K562 (cell line): ENCODE data around the gene RNASE13. TPM values are rescaled to one million over a fixed set of nuclear protein-coding genes. Genes with fewer than 3 reads are reported as not detected.
A peak's percentile ranks its signal among the peaks of the same experiment; 100 is the strongest.

Experiments
- ATAC-seq: fragments of 200-7000 bp; cut with Tn5 transposase; 3 replicates; pipeline ENCODE4 v1.9.1; 2020; ENCODE audit warnings: moderate library complexity
- BruUV-seq: library from RNA; stranded (reverse); fragments of 400-500 nt; replicated peaks from 2 replicates; lab custom pipeline; 2021; lab: Mats Ljungman, UMichigan
- CTCF ChIA-PET: fragments of 300-600 bp; formaldehyde crosslinking; extraction: SDS; loops from one replicate; lab custom pipeline; 2021; ENCODE audit warnings: low intra/inter-chr PET ratio; lab: Yijun Ruan, JAX
- POLR2A ChIA-PET: fragments of 300-600, 350-650 bp; sonication (Branson Sonifier 250); formaldehyde crosslinking; extraction: SDS; loops from one replicate; lab custom pipeline; 2021; ENCODE audit warnings: antibody characterized with exemption, inconsistent platforms; lab: Yijun Ruan, JAX
- DNase-seq, 4 experiments: peaks; one replicate each; pipeline versions ENCODE4 v3.0.0 to v3.0.0-alpha.2; 2011 to 2018; ENCODE audit warnings: low spot score in 3 of 4, mixed read lengths in 3 of 4; ENCODE audit errors: extremely low read depth in 1 of 4
- FAIRE-seq: peaks from 2 replicates; lab custom pipeline; 2011; peaks lifted over from hg19 to GRCh38; lab: Jason Lieb, UNC
- H2AFZ ChIP-seq: 2 replicates; pipeline ENCODE4 v1.6.0; 2011; ENCODE audit warnings: low read depth, low read length, control low read depth, inconsistent platforms
- H3K27ac ChIP-seq: fragments of 200-600 bp; 3 replicates; pipeline ENCODE4 v1.8.0; 2011; ENCODE audit warnings: low read depth, mild to moderate bottlenecking, control low read depth, inconsistent platforms, low read length, moderate library complexity, mixed read lengths; ENCODE audit errors: extremely low read depth
- H3K27me3 ChIP-seq, 2 experiments: fragments of 300-600 bp in 1 of 2; 2 replicates in 1 of 2; 3 replicates in 1 of 2; pipeline versions ENCODE4 v1.6.0 to v1.8.0; 2011; ENCODE audit warnings: inconsistent platforms in 2 of 2, low read length in 2 of 2, mild to moderate bottlenecking in 1 of 2, mixed read lengths in 1 of 2, moderate library complexity in 1 of 2; ENCODE audit not compliant: control insufficient read depth in 2 of 2, insufficient read depth in 2 of 2
- H3K36me3 ChIP-seq: fragments of 300-600 bp; 3 replicates; pipeline ENCODE4 v1.8.0; 2011; ENCODE audit warnings: mild to moderate bottlenecking, low read length, inconsistent platforms; ENCODE audit not compliant: control insufficient read depth, insufficient read depth
- H3K4me1 ChIP-seq, 2 experiments: fragments of 200-600 bp in 1 of 2; replicated peaks in 1 of 2; 2 replicates in 1 of 2; 3 replicates in 1 of 2; pipeline versions ENCODE4 v1.5.1 to v1.8.0; 2011; ENCODE audit warnings: inconsistent platforms in 2 of 2, low read length in 2 of 2, mild to moderate bottlenecking in 1 of 2, mixed read lengths in 1 of 2, moderate library complexity in 1 of 2; ENCODE audit not compliant: control insufficient read depth in 2 of 2, insufficient read depth in 2 of 2
- H3K4me2 ChIP-seq: 2 replicates; pipeline ENCODE4 v1.6.1; 2011; ENCODE audit warnings: low read length, control low read depth, inconsistent platforms, mixed read lengths; ENCODE audit not compliant: insufficient read depth
- H3K4me3 ChIP-seq: fragments of 200-600 bp; sonication (generic), shearing (Covaris generic); 2 replicates; pipeline ENCODE4 v1.5.1; 2016; ENCODE audit warnings: control low read depth, inconsistent platforms
- H3K79me2 ChIP-seq: fragments of 200-600 bp; 3 replicates; pipeline ENCODE4 v1.8.0; 2011; ENCODE audit warnings: low read length, inconsistent platforms; ENCODE audit not compliant: control insufficient read depth, insufficient read depth
- H3K9ac ChIP-seq, 2 experiments: 2 replicates each; pipeline versions ENCODE4 v1.6.0 to v1.6.1; 2011; ENCODE audit warnings: low read depth in 2 of 2, low read length in 2 of 2, control low read depth in 1 of 2, inconsistent platforms in 1 of 2, mild to moderate bottlenecking in 1 of 2, mixed read lengths in 1 of 2; ENCODE audit not compliant: insufficient read depth in 1 of 2
- H3K9me1 ChIP-seq: one replicate; pipeline ENCODE4 v1.6.0; 2011; ENCODE audit warnings: inconsistent platforms, mild to moderate bottlenecking, low read length, moderate library complexity; ENCODE audit not compliant: control insufficient read depth, insufficient read depth
- H3K9me3 ChIP-seq: replicated peaks from 2 replicates; pipeline ENCODE4 v1.5.1; 2011; ENCODE audit warnings: low read depth, low read length, inconsistent platforms; ENCODE audit not compliant: control insufficient read depth, insufficient read depth
- H4K20me1 ChIP-seq: replicated peaks from 2 replicates; pipeline ENCODE4 v1.6.1; 2011; ENCODE audit warnings: low read length, inconsistent platforms, mixed read lengths; ENCODE audit not compliant: control insufficient read depth, insufficient read depth
- CXXC5 ChIP-seq: fragments of 250-450 bp; sonication (Bioruptor Pico); IDR thresholded peaks from 2 replicates; pipeline ENCODE4 v1.8.0; 2022; ENCODE audit warnings: inconsistent platforms, mild to moderate bottlenecking, moderate library complexity
- DDX20 ChIP-seq: fragments of 450-650 bp; IDR thresholded peaks from 2 replicates; pipeline ENCODE4 v1.6.1; 2016; ENCODE audit warnings: missing genetic modification characterization, low read depth, mild to moderate bottlenecking, missing compliant biosample characterization, moderate library complexity
- DPF2 ChIP-seq: fragments of 450-650 bp; IDR thresholded peaks from 2 replicates; pipeline ENCODE4 v1.6.1; 2016
- GTF2F1 ChIP-seq: IDR thresholded peaks from 2 replicates; pipeline ENCODE4 v1.6.1; 2011; ENCODE audit warnings: low read depth, low read length, improper control_type of control experiment
- MAZ ChIP-seq, 2 experiments: fragments of 450-650 bp in 1 of 2; sonication (generic) in 1 of 2; formaldehyde crosslinking; IDR thresholded peaks in 1 of 2; conservative IDR thresholded peaks in 1 of 2; 2 replicates each; pipeline versions ENCODE4 v1.4.0 to v1.5.0; 2020; ENCODE audit warnings: mild to moderate bottlenecking in 1 of 2, missing genetic modification reagents in 1 of 2
- MCM2 ChIP-seq: fragments of 450-650 bp; IDR thresholded peaks from 2 replicates; pipeline ENCODE4 v1.6.1; 2017; ENCODE audit warnings: low read depth, mild to moderate bottlenecking
- NR2C2 ChIP-seq, 2 experiments: fragments of 200-800 bp in 1 of 2; sonication (Bioruptor generic) in 1 of 2; sonication (generic) in 1 of 2; formaldehyde crosslinking in 1 of 2; IDR thresholded peaks; 2 replicates each; pipeline versions ENCODE4 v1.6.1 to v1.8.0; 2016 to 2022; ENCODE audit warnings: mild to moderate bottlenecking in 1 of 2, missing compliant biosample characterization in 1 of 2, missing genetic modification characterization in 1 of 2, missing genetic modification reagents in 1 of 2
- PREB ChIP-seq: sonication (generic); formaldehyde crosslinking; IDR thresholded peaks from 2 replicates; pipeline ENCODE4 v1.8.1; 2023; ENCODE audit warnings: mild to moderate bottlenecking, missing genetic modification reagents
- RB1 ChIP-seq: fragments of 450-650 bp; IDR thresholded peaks from 2 replicates; pipeline ENCODE4 v1.6.1; 2017; ENCODE audit warnings: low read depth, mild to moderate bottlenecking
- RBFOX2 ChIP-seq: fragments of 200-400 bp; formaldehyde crosslinking; IDR thresholded peaks from 2 replicates; pipeline ENCODE4 v1.6.1; 2017; ENCODE audit warnings: low read depth, mild to moderate bottlenecking, low read length, moderate library complexity
- SAFB2 ChIP-seq: fragments of 200-400 bp; formaldehyde crosslinking; IDR thresholded peaks from 2 replicates; pipeline ENCODE4 v1.6.1; 2018; ENCODE audit warnings: borderline replicate concordance, low read length, low read depth, moderate library complexity; ENCODE audit not compliant: severe bottlenecking
- SMAD4 ChIP-seq: fragments of 250-450 bp; sonication (Bioruptor Pico); conservative IDR thresholded peaks from 2 replicates; pipeline ENCODE4 v1.8.0; 2021; ENCODE audit warnings: inconsistent platforms, mild to moderate bottlenecking, moderate library complexity
- WHSC1 ChIP-seq: IDR thresholded peaks from one replicate; pipeline ENCODE4 v1.6.1; 2012; ENCODE audit warnings: low read length, control low read depth, inconsistent platforms
- ZFX ChIP-seq: sonication (generic); formaldehyde crosslinking; IDR thresholded peaks from 2 replicates; pipeline ENCODE4 v1.8.0; 2022; ENCODE audit warnings: mild to moderate bottlenecking, missing genetic modification reagents, moderate library complexity
- ZNF124 ChIP-seq: sonication (generic); formaldehyde crosslinking; IDR thresholded peaks from 2 replicates; pipeline ENCODE4 v1.8.1; 2022; ENCODE audit warnings: missing genetic modification reagents
- ZNF512 ChIP-seq: IDR thresholded peaks from 2 replicates; pipeline ENCODE4 v1.6.1; 2016; ENCODE audit warnings: missing genetic modification characterization, missing compliant biosample characterization
- WGBS: fragments of 100-300 bp; shearing (Covaris generic); methylation state at CpG from one replicate; pipeline ENCODE4 v1.1.6; 2016; ENCODE audit warnings: low coverage, mixed read lengths; ENCODE audit not compliant: insufficient coverage; ENCODE audit errors: missing lambda C conversion rate; 5-methylcytosine and 5-hydroxymethylcytosine counted together
- in situ Hi-C: fragments of 300-500 bp; cut with MboI; formaldehyde crosslinking; loops from 4 replicates; pipeline ENCODE4 v1.15.0; 2018; ENCODE audit warnings: inconsistent platforms, mixed read lengths
- intact Hi-C: fragments of 100-400 bp; cut with micrococcal nuclease; formaldehyde crosslinking; loops from 2 replicates; pipeline ENCODE4 v1.14.2; 2022
- polyA plus RNA-seq, 8 experiments: library from polyadenylated mRNA; depleted of rRNA in 4 of 8; stranded (reverse) in 5 of 8; unstranded in 3 of 8; fragments of >200 nt; fragmentation: Nextera tagmentation in 2 of 8; fragmentation: Illumina TruSeq in 1 of 8; extraction: Ambion mirVana in 2 of 8; extraction: Trizol in 1 of 8; gene quantifications; 2 replicates each; pipeline versions ENCODE4 v1.2.1 to v1.2.3, GENCODE V29; 2011 to 2014; ENCODE audit warnings: inconsistent platforms in 1 of 8, missing spikeins in 1 of 8
- total RNA-seq, 7 experiments: library from RNA; depleted of rRNA in 6 of 7; stranded (reverse); fragments of >200 nt in 6 of 7; fragmentation: Illumina TruSeq in 2 of 7; extraction: Trizol in 2 of 7; gene quantifications; 2 replicates each; pipeline versions ENCODE4 v1.2.1 to v1.2.3, GENCODE V29; 2011 to 2021; ENCODE audit warnings: low replicate concordance in 1 of 7

Gene RNASE13
- total and polyA plus RNA-seq, 9 of the 15 experiments (the other 6 are each of a cell fraction or from before 2014, with no cell fraction given): not detected

- TF ChIP-seq SAFB2 (no peak), RBFOX2 (peak; percentile 36; the same call in 1 of the 2 replicates), WHSC1 (no peak), PREB (CRISPR knock-in tag) (no peak), GTF2F1 (no peak)
Observed at GRCh38 chr14:21070610-21071224, 36.1 kb upstream of the RNASE13 start (continued).

- Histone ChIP-seq H3K36me3 (no peaks in the 10 kb centered on the region), H3K27ac (no peak within 1 kb of the TSS; the same call in 2 of the 3 replicates), H4K20me1 (no peaks in the 10 kb centered on the region), H3K4me2 (peak within 1 kb of the TSS; percentile 72), H3K79me2 (no peaks in the 10 kb centered on the region; the same call in 2 of the 3 replicates), H3K9me1 (no peaks in the 10 kb centered on the region), H3K27me3 (no peaks in the 10 kb centered on the region), H3K9me3 (no peaks in the 10 kb centered on the region), H3K9ac (peak within 1 kb of the TSS; percentile 38 to 91; a peak in 3 of 4 replicates), H2AFZ (peak within 1 kb of the TSS; percentile 87), H3K4me3 (peak within 1 kb of the TSS; percentile 41), H3K4me1 (peaks cover 2 to 41% of the 10 kb centered on the region in 2 experiments; a peak in 3 of 5 replicates)
- in situ Hi-C loops (no loop called here), intact Hi-C loops (no loop called here)
- FAIRE-seq (no peak), ATAC-seq (peak; percentile 81), DNase-seq (peak; percentile 58 to 81 (median 72))
- no TSS peak for BruUV-seq
- POLR2A ChIA-PET: interaction anchor here (0.5 to 1.9 kb wide), 6 partner anchors 9 to 139 kb away, joined by 3 to 6 read pairs (median 4); partner anchors contain the start of gene RNASE8
- WGBS: no CpG with 5 or more reads among the region's 63 CpGs
- CTCF ChIA-PET: interaction anchor here (1.9 to 4.6 kb wide), 2 partner anchors 22 to 36 kb away, joined by 10 to 54 read pairs; no protein-coding TSS in a partner anchor
- TF ChIP-seq NR2C2 (CRISPR knock-in tag; IDR thresholded peaks at IDR 0.05) (no peak), NR2C2 (tag; IDR thresholded peaks at IDR 0.05) (peak; percentile 40; the same call in 1 of the 2 replicates), SMAD4 (peak; percentile 70), ZNF124 (CRISPR knock-in tag) (no peak), ZFX (CRISPR knock-in tag) (peak; percentile 41; the same call in 1 of the 2 replicates), MAZ (CRISPR knock-in tag; conservative IDR thresholded peaks at IDR 0.05 in 1 of 2, IDR thresholded peaks at IDR 0.05 in 1 of 2) (0 out of 4 replicates have a peak, but pooled peaks of 1 of the 2 experiments have one; percentile 34), RB1 (0 out of 2 replicates have a peak, but pooled peaks have one; percentile 11), MCM2 (no peak), DDX20 (tag) (no peak), CXXC5 (CRISPR knock-in tag) (peak; percentile 51; the same call in 1 of the 2 replicates), DPF2 (0 out of 2 replicates have a peak, but pooled peaks have one; percentile 22), ZNF512 (peak; percentile 61)
Observed at GRCh38 chr14:21070083-21070609, 35.5 kb upstream of the RNASE13 start, which contains the start of gene ARHGEF40. Gene ARHGEF40 (plus strand): TSS chr14:21070304. CDS start chr14:21070397, 93 bp downstream.
